Caki2 (cell line): ENCODE data around the gene MARCHF4. TPM values are rescaled to one million over a fixed set of nuclear protein-coding genes. Genes with fewer than 3 reads are reported as not detected.

Source experiments
- DNase-seq: peaks from one replicate; pipeline ENCODE4 v3.0.0-alpha.2; 2015; ENCODE audit warnings: low read depth
- in situ Hi-C: cut with HindIII; loops from 2 replicates; pipeline ENCODE4 v1.10.0; 2016; ENCODE audit warnings: low sequenced_read_pairs, low pct_unique_long_range_greater_than_20kb, mixed read lengths
- total RNA-seq: library from RNA; depleted of rRNA; stranded (reverse); fragments of >200 nt; shearing (Covaris generic); gene quantifications from 2 replicates; pipeline ENCODE4 v1.2.3, GENCODE V29; 2014; ENCODE audit warnings: low replicate concordance; rRNA removed

Gene MARCHF4
- total RNA-seq, 1 experiment from 2014 or later: not detected

GRCh38 chr2:216328347-216328746, 43.9 kb downstream of the MARCHF4 start:
- in situ Hi-C loops: no loop called here
- no peak for DNase-seq

- DNase-seq: no peak
- in situ Hi-C loops: no loop called here
These were observed 44.8 kb downstream of the MARCHF4 start for GRCh38 chr2:216327447-216327935.

Other genes starting within 250 kb of the MARCHF4 start
- gene SMARCAL1, start 40.0 kb upstream of the MARCHF4 start, total RNA-seq: 8.6 and 12.3 TPM in 2 replicates
- gene RPL37A, start 126.4 kb upstream of the MARCHF4 start, total RNA-seq: 1,019 and 1,358 TPM in 2 replicates